DND-41 (cell line): ENCODE results near the gene ADORA2A.

Source experiments
- ATAC-seq: fragments of 200-7000 bp; cut with Tn5 transposase; 3 replicates; pipeline ENCODE4 v1.9.1; 2021; ENCODE audit warnings: low read depth; ENCODE audit not compliant: insufficient read depth
- DNase-seq: peaks from one replicate; pipeline ENCODE4 v3.0.0-alpha.2; 2020
- H2AFZ ChIP-seq: 2 replicates; pipeline ENCODE4 v1.6.0; 2012; ENCODE audit warnings: low read depth, low read length
- H3K27ac ChIP-seq: 2 replicates; pipeline ENCODE4 v1.5.1; 2012; ENCODE audit warnings: low read length, inconsistent platforms
- H3K27me3 ChIP-seq: fragments of 200-600 bp; sonication (generic); 2 replicates; pipeline ENCODE4 v1.6.0; 2012; ENCODE audit warnings: low read length, mild to moderate bottlenecking, inconsistent platforms; ENCODE audit not compliant: insufficient read depth, poor library complexity
- H3K36me3 ChIP-seq: 2 replicates; pipeline ENCODE4 v1.5.1; 2012; ENCODE audit warnings: low read length, inconsistent platforms; ENCODE audit not compliant: insufficient read depth
- H3K4me1 ChIP-seq: 2 replicates; pipeline ENCODE4 v1.5.1; 2012; ENCODE audit warnings: mild to moderate bottlenecking, low read length; ENCODE audit not compliant: insufficient read depth
- H3K4me2 ChIP-seq: 2 replicates; pipeline ENCODE4 v1.6.0; 2012; ENCODE audit warnings: mild to moderate bottlenecking, moderate library complexity, low read length, inconsistent platforms; ENCODE audit not compliant: insufficient read depth
- H3K4me3 ChIP-seq, 2 experiments: fragments of 200-600 bp in 1 of 2; shearing (Covaris generic) in 1 of 2; 2 replicates each; pipeline ENCODE4 v1.5.1; 2012 to 2016; ENCODE audit warnings: inconsistent platforms in 2 of 2, low read length in 2 of 2, mild to moderate bottlenecking in 2 of 2, low read depth in 1 of 2, moderate library complexity in 1 of 2
- H3K79me2 ChIP-seq: 2 replicates; pipeline ENCODE4 v1.6.0; 2012; ENCODE audit warnings: low read length, inconsistent platforms; ENCODE audit not compliant: insufficient read depth
- H3K9ac ChIP-seq: 2 replicates; pipeline ENCODE4 v1.6.0; 2012; ENCODE audit warnings: low read depth, mild to moderate bottlenecking, inconsistent platforms, low read length, moderate library complexity
- H3K9me3 ChIP-seq: 2 replicates; pipeline ENCODE4 v1.5.1; 2012; ENCODE audit warnings: low read length, moderate library complexity, mild to moderate bottlenecking, inconsistent platforms; ENCODE audit not compliant: insufficient read depth, severe bottlenecking
- H4K20me1 ChIP-seq: 2 replicates; pipeline ENCODE4 v1.6.0; 2012; ENCODE audit warnings: low read length; ENCODE audit not compliant: insufficient read depth
- EZH2 ChIP-seq: IDR thresholded peaks from 3 replicates; pipeline ENCODE4 v1.6.1; 2012; ENCODE audit warnings: borderline replicate concordance, low read depth, mild to moderate bottlenecking, moderate library complexity, low read length, inconsistent platforms; ENCODE audit not compliant: severe bottlenecking
- TF ChIP-seq, protein P1 (sequence below): IDR thresholded peaks from 2 replicates; pipeline ENCODE4 v1.5.1; 2012; ENCODE audit warnings: borderline replicate concordance, low read length, moderate library complexity, mild to moderate bottlenecking; ENCODE audit not compliant: poor library complexity, severe bottlenecking; ENCODE audit errors: extremely low read depth

The ADORA2A gene

DNA sequence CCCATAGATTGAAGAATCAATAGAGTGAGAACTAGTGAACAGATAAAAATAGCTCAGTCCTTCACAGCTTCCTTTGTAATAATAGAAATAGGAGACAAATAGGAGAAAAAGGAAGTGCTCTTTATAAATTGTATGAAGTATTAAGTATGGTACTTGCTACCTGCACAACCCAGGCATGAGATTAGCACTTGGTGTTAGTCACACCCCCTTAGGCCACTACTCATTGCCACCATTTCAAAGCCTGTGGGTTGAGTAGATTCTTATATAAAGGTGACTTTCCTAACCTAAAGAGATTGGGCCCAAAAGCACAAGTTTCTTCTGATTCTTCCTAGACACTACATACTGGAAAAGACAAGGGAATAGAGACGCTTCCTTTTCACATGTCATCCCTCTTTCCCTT lies 37.7 kb upstream of the ADORA2A start:
- peaks cover 31% of the 10 kb centered on the region for H3K36me3 ChIP-seq
- H3K9ac ChIP-seq, result no peak overlapping the region
- no peak overlapping the region for H3K4me3 ChIP-seq
- TF ChIP-seq, protein P1, sequence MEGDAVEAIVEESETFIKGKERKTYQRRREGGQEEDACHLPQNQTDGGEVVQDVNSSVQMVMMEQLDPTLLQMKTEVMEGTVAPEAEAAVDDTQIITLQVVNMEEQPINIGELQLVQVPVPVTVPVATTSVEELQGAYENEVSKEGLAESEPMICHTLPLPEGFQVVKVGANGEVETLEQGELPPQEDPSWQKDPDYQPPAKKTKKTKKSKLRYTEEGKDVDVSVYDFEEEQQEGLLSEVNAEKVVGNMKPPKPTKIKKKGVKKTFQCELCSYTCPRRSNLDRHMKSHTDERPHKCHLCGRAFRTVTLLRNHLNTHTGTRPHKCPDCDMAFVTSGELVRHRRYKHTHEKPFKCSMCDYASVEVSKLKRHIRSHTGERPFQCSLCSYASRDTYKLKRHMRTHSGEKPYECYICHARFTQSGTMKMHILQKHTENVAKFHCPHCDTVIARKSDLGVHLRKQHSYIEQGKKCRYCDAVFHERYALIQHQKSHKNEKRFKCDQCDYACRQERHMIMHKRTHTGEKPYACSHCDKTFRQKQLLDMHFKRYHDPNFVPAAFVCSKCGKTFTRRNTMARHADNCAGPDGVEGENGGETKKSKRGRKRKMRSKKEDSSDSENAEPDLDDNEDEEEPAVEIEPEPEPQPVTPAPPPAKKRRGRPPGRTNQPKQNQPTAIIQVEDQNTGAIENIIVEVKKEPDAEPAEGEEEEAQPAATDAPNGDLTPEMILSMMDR, result no peak
- no peak for TF ChIP-seq EZH2
- H3K27me3 ChIP-seq, result no peaks in the 10 kb centered on the region
- H3K4me2 ChIP-seq, result no peak overlapping the region
- DNase-seq (no peak), ATAC-seq (no peak)
- 0 out of 2 replicates have a peak, but pooled peaks cover 4% of the 10 kb centered on the region for H4K20me1 ChIP-seq
- no peaks in the 10 kb centered on the region for H3K9me3 ChIP-seq
- no peaks in the 10 kb centered on the region for H3K4me1 ChIP-seq
- H3K27ac ChIP-seq, result no peak overlapping the region
- no peak overlapping the region for H2AFZ ChIP-seq
- peaks cover 16% of the 10 kb centered on the region for H3K79me2 ChIP-seq

DNA sequence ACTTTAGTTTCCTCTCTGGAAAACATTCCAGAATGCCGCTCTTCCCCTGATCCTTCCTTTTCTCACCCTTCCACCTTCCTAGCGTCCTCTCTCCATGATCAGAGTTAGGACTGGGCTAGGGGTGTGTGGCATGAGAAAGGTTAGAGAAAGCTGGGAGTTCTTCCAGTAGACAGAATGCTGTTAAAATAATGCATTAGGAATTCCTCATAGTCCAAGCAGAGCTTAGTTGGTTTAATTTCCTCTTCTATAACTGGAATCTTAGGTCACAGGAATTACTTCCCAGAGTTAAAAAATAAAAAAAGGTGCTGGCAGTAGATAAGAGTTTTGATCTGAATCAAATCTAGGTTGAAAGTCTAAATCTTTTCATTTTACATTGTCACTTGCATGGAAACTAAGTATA lies 37.2 kb upstream of the ADORA2A start:
- H3K4me2 ChIP-seq, result no peak overlapping the region
- H3K9me3 ChIP-seq, result no peaks in the 10 kb centered on the region
- H3K4me1 ChIP-seq, result no peaks in the 10 kb centered on the region
- 0 out of 2 replicates have a peak, but pooled peaks cover 4% of the 10 kb centered on the region for H4K20me1 ChIP-seq
- TF ChIP-seq, protein P1, result no peak
- TF ChIP-seq EZH2, result no peak
- H3K27ac ChIP-seq, result no peak overlapping the region
- no peak overlapping the region for H3K9ac ChIP-seq
- H3K27me3 ChIP-seq, result no peaks in the 10 kb centered on the region
- no peak overlapping the region for H3K4me3 ChIP-seq
- ATAC-seq, result no peak
- H3K36me3 ChIP-seq, result peaks cover 34% of the 10 kb centered on the region
- DNase-seq, result no peak
- no peak overlapping the region for H2AFZ ChIP-seq
- peaks cover 16% of the 10 kb centered on the region for H3K79me2 ChIP-seq

DNA sequence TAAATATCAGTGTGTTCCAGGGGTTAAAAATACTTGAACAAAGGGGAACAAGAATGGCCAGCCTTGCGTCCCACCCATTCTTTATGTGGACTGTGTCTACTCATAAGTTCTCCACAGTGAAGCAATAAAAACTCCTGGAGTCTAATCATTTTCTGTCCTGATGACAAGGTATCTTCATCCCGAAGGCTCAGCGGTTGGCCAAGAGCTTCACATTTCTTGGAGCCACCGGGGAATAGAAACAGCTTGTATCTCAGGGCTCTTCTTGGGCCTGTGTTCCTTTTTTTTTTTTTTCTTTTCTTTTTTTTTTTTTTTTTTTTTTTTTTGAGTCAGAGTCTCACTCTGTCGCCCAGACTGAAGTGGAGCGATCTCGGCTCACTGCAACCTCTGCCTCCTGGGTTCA lies 36.8 kb upstream of the ADORA2A start:
- Histone ChIP-seq H4K20me1 (0 out of 2 replicates have a peak, but pooled peaks cover 4% of the 10 kb centered on the region), H3K4me1 (no peaks in the 10 kb centered on the region), H3K36me3 (peaks cover 38% of the 10 kb centered on the region), H3K9ac (no peak overlapping the region), H3K27ac (no peak overlapping the region), H3K27me3 (no peaks in the 10 kb centered on the region), H3K9me3 (no peaks in the 10 kb centered on the region), H3K4me2 (no peak overlapping the region), H3K79me2 (peaks cover 16% of the 10 kb centered on the region), H2AFZ (no peak overlapping the region), H3K4me3 (no peak overlapping the region)
- no peak for DNase-seq
- no peak for ATAC-seq
- TF ChIP-seq, protein P1, result no peak
- TF ChIP-seq EZH2, result no peak

DNA sequence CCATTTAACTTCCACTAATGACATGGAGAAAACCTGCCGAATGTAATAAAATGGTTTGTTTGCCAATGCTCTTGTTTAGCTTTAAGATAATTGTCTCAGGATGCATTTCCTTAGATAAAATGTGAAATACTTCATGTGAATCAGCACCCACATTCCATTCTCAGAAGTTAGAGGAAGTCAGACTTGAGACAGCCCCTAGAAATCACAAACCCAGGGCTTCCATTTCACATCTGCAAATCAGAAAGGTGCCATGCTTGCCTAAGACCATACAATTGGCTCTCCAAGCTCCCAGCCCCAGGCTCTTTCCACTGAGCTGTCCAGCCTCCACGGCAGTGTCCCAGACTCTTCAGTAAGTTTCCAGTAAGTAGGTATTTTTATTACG lies 35.6 kb upstream of the ADORA2A start:
- Histone ChIP-seq H3K27ac (no peak overlapping the region), H3K36me3 (peaks cover 48% of the 10 kb centered on the region), H3K27me3 (no peaks in the 10 kb centered on the region), H3K9me3 (no peaks in the 10 kb centered on the region), H3K9ac (no peak overlapping the region), H3K4me1 (no peaks in the 10 kb centered on the region), H2AFZ (no peak overlapping the region), H4K20me1 (0 out of 2 replicates have a peak, but pooled peaks cover 4% of the 10 kb centered on the region), H3K4me2 (no peak overlapping the region), H3K4me3 (no peak overlapping the region), H3K79me2 (peaks cover 16% of the 10 kb centered on the region)
- no peak for TF ChIP-seq EZH2
- TF ChIP-seq, protein P1, result no peak
- no peak for ATAC-seq
- no peak for DNase-seq
